Measurements from ENCODE around the gene PNCK.
"Not testable (repeated sequence)": the region's sequence is repeated elsewhere in the genome, so short reads cannot be mapped to it uniquely, and the experiment has no call there.

The PNCK gene

GRCh38 chrX:153688071-153688470, 14.5 kb upstream of the PNCK start:
- DNase-seq (ENCODE audit: low read depth), result no peak
- H3K4me3 ChIP-seq (ENCODE audit: low read depth, low read length), result no peak overlapping the region
- TF ChIP-seq, protein P1, sequence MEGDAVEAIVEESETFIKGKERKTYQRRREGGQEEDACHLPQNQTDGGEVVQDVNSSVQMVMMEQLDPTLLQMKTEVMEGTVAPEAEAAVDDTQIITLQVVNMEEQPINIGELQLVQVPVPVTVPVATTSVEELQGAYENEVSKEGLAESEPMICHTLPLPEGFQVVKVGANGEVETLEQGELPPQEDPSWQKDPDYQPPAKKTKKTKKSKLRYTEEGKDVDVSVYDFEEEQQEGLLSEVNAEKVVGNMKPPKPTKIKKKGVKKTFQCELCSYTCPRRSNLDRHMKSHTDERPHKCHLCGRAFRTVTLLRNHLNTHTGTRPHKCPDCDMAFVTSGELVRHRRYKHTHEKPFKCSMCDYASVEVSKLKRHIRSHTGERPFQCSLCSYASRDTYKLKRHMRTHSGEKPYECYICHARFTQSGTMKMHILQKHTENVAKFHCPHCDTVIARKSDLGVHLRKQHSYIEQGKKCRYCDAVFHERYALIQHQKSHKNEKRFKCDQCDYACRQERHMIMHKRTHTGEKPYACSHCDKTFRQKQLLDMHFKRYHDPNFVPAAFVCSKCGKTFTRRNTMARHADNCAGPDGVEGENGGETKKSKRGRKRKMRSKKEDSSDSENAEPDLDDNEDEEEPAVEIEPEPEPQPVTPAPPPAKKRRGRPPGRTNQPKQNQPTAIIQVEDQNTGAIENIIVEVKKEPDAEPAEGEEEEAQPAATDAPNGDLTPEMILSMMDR (IDR thresholded peaks at IDR 0.05; ENCODE audit: insufficient read depth, low read depth, low read length, missing control alignments), result no peak

GRCh38 chrX:153687121-153688039, 13.8 kb upstream of the PNCK start, which contains the start of gene SLC6A8:
TSS of gene SLC6A8 (plus strand) at chrX:153687926. CDS start at chrX:153688575, 649 bp downstream.
- no peak within 1 kb of the TSS; the same call in 1 of the 2 replicates for H3K4me3 ChIP-seq (ENCODE audit: low read depth, low read length)
- DNase-seq (ENCODE audit: low read depth), result peak; percentile 40
- TF ChIP-seq, protein P1 (IDR thresholded peaks at IDR 0.05; ENCODE audit: insufficient read depth, low read depth, low read length, missing control alignments), result peak; percentile 35

DNA sequence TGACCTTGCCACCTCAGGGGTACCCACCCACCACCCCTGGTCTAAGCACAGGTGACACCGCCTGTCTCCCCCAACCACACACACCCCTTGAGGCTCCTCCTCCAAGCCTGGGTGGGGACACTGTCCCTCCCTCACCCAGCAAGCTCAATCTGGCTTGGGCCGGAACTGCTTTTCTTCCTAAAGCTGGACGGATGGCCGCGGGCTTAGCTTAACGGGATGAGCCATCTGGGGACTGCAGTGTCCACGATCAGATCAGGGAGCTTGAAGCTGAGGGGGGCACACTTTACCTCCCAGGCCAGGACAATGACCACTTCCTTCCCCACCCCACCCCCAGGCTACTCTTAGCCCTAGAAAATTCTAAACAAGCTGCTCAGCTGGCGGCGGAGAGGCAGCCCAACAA, 13.1 kb upstream of the PNCK start:
- H3K4me3 ChIP-seq (ENCODE audit: low read depth, low read length), result no peak overlapping the region
- TF ChIP-seq, protein P1 (IDR thresholded peaks at IDR 0.05; ENCODE audit: insufficient read depth, low read depth, low read length, missing control alignments), result no peak
- DNase-seq (ENCODE audit: low read depth), result no peak

DNA sequence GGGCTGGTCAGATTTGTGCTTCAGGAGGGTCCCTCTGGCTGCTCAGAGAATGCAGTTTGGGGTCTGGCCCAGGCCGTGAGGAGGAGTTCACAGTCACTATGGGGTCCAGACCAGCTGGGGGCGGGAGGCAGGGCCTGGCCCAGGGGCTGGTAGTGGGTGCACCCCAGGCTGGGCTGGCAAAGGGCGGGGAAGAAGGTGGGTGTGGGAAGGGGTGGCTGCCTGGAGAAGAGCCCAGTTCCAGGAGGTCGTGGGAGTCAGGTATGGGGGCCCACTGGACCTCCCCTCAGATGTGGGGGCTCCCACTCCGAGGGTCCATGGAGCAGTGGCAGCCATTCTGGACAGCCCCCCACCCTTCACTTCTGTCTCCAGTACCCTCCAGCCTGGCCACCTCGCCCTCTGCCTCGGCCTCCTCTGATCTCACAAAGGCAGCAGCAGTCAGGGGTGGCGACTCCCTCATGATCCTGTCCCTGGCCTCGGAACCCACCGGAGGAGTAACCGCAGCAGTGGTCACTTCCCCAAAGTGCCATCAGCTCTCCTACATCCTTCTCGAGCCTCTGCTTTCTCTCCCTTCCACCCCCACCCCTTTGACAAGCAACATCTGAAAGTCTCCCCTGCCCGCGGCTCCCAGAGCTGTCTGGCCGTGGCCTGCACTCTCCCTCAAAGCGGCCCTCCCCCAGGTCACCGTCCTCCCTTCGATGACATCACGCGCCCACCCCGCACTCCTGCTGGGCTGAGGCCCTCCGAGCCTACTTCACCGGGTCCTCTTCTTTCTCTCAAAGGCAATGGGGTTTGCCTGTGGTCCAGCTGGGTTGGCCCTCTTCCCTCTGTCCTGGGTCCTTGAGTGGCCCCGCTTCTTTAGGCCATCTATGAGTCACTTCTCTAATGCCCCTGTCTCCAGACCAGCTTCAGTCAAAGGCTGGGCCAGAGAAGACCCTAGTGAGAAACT, 12.4 kb upstream of the PNCK start:
- DNase-seq (ENCODE audit: low read depth), result no peak
- H3K4me3 ChIP-seq (ENCODE audit: low read depth, low read length), result no peak overlapping the region
- TF ChIP-seq, protein P1 (IDR thresholded peaks at IDR 0.05; ENCODE audit: insufficient read depth, low read depth, low read length, missing control alignments), result no peak

DNA sequence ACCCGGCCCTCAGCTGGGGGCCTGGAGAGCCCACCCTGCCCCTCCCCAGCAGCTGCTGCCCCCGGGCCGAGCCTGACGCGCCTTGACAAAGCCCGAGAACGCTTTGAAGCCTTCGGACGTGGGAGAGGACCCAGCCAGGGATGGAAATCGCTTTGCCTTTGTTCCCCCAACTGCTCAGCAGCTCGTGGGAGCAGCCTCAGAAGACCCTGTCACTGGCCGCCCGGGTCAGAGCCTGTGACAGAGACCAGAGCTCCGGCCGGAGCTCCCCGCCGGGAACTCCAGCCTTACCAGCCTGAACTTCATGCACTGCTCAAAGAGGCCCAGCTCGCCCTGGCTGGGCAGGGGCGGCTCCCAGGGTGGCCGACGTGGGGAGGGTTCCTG, 11.5 kb upstream of the PNCK start:
- TF ChIP-seq, protein P1 (IDR thresholded peaks at IDR 0.05; ENCODE audit: insufficient read depth, low read depth, low read length, missing control alignments), result no peak
- DNase-seq (ENCODE audit: low read depth), result no peak
- no peak overlapping the region for H3K4me3 ChIP-seq (ENCODE audit: low read depth, low read length)

DNA sequence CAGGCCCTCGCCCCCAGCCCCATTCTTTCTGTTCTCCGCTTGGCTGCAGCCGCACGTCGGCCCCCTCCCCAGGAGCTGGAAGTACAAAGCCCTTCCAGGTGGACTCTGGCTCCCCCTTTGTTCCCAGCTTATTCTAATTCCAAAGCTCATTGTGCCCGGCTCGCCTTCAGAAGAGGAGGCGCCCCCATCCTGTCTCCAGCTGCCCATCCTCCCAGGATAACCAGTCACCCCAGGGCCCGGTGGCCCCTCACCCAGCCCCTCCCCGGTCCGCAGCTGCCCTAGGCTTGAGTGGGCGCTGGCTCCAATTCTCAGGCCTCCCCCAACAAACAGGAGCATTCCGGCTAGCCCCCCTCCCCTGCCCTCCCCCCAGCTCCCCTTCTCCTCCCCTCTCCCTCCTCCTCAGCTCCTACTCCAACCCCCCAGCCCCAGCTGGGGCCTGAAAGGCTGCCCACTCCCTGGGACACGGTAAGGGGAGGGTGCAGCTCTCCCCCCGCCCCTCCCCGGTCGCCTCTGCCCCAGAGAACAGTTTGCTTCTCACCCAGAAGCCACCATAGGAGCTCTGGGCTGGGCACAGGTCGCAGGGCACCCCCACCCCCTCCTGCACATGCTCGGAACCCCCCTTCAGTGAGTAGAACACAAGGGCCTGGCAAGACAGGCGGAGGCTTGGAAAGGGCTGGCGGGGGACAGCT, 11.0 kb upstream of the PNCK start:
- TF ChIP-seq, protein P1 (IDR thresholded peaks at IDR 0.05; ENCODE audit: insufficient read depth, low read depth, low read length, missing control alignments), result no peak
- DNase-seq (ENCODE audit: low read depth), result no peak
- no peak overlapping the region for H3K4me3 ChIP-seq (ENCODE audit: low read depth, low read length)

DNA sequence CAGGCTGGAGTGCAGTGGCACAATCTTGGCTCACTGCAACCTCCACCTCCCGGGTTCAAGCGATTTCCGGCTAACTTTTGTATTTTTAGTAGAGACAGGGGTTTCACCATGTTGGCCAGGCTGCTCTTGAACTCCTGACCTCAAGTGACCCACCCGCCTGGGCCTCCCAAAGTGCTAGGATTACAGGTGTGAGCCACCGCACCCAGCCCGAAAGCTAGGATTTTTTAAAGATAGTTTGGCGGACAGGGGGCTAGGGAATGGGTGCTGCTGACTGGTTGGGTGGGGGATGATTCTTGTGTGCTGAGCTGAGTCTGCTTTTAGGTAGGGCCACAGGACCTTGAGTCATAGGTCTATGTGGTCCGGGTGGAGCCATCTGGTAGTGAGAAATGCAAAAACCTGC, 9.9 kb upstream of the PNCK start:
- H3K4me3 ChIP-seq (ENCODE audit: low read depth, low read length); DNase-seq (ENCODE audit: low read depth): not testable (repeated sequence)
